Mucosa of gallbladder (tissue), 1 donor: Measurements from ENCODE around the gene SH3TC2. TPM values are rescaled to one million over a fixed set of nuclear protein-coding genes. Genes with fewer than 3 reads are reported as not detected.

Source experiments
- DNase-seq: peaks from one replicate; pipeline ENCODE4 v3.0.0-alpha.2; 2020; ENCODE audit warnings: low spot score
- total RNA-seq: library from RNA; stranded (reverse); gene quantifications from one replicate; pipeline ENCODE4 v1.2.1, GENCODE V29; 2021
- donor health status: DM: no; HTN: no; CAD: no.

Gene SH3TC2
- total RNA-seq, 1 donor from 2014 or later = 2.7 TPM

GRCh38 chr5:148999741-149000140, 63.1 kb downstream of the SH3TC2 start:
- DNase-seq = no peak

- peak; percentile 67 for DNase-seq
Measured at GRCh38 chr5:148998174-148998797, 64.6 kb downstream of the SH3TC2 start.

GRCh38 chr5:148996270-148996669, 66.6 kb downstream of the SH3TC2 start:
- no peak for DNase-seq

GRCh38 chr5:148995791-148996190, 67.1 kb downstream of the SH3TC2 start:
- DNase-seq = no peak

- no peak for DNase-seq
Measured at GRCh38 chr5:148993283-148993936, 69.5 kb downstream of the SH3TC2 start.

GRCh38 chr5:148992265-148992664, 70.6 kb downstream of the SH3TC2 start:
- DNase-seq = no peak

GRCh38 chr5:148991566-148991965, 71.3 kb downstream of the SH3TC2 start:
- DNase-seq = no peak

GRCh38 chr5:148990817-148991216, 72.0 kb downstream of the SH3TC2 start:
- no peak for DNase-seq

GRCh38 chr5:148989567-148989966, 73.3 kb downstream of the SH3TC2 start:
- no peak for DNase-seq

- no peak for DNase-seq
Measured at GRCh38 chr5:148988328-148988727, 74.5 kb downstream of the SH3TC2 start.

GRCh38 chr5:148986636-148987035, 76.2 kb downstream of the SH3TC2 start:
- no peak for DNase-seq

GRCh38 chr5:148984345-148984744, 78.5 kb downstream of the SH3TC2 start:
- no peak for DNase-seq

- DNase-seq = no peak
Measured at GRCh38 chr5:148981353-148981752, 81.5 kb downstream of the SH3TC2 start.

GRCh38 chr5:148980731-148981130, 82.1 kb downstream of the SH3TC2 start:
- DNase-seq = no peak

- peak; percentile 50 for DNase-seq
Measured at GRCh38 chr5:148979083-148979723, 83.7 kb downstream of the SH3TC2 start.

GRCh38 chr5:148978370-148979082, 84.3 kb downstream of the SH3TC2 start:
- DNase-seq = no peak

GRCh38 chr5:148976569-148977381, 86.1 kb downstream of the SH3TC2 start:
- no peak for DNase-seq

- DNase-seq = no peak
Measured at GRCh38 chr5:148974642-148975327, 88.1 kb downstream of the SH3TC2 start.

- DNase-seq = no peak
Measured at GRCh38 chr5:148973455-148973854, 89.4 kb downstream of the SH3TC2 start.

- DNase-seq = peak; percentile 33
Measured at GRCh38 chr5:148972974-148973374, 89.9 kb downstream of the SH3TC2 start.

- DNase-seq = no peak
Measured at GRCh38 chr5:148972396-148972795, 90.5 kb downstream of the SH3TC2 start.
